CD14-positive monocyte (primary cell): ENCODE results near the gene CD300A. TPM values are rescaled to one million over a fixed set of nuclear protein-coding genes. Genes with fewer than 3 reads are reported as not detected.

Experiments used
- DNase-seq, 3 donors: peaks; one replicate each; pipeline ENCODE4 v3.0.0-alpha.2; 2011 to 2022
- H2AFZ ChIP-seq: 2 replicates; pipeline ENCODE4 v1.6.0; 2012; ENCODE audit warnings: mild to moderate bottlenecking, low read depth, low read length, inconsistent platforms; ENCODE audit not compliant: insufficient read depth, poor library complexity, severe bottlenecking
- H3K27ac ChIP-seq, 2 donors: 1 replicate in 1 of 2; 2 replicates in 1 of 2; pipeline ENCODE4 v1.5.1; 2012 to 2013; ENCODE audit warnings: low read length in 2 of 2, control low read depth in 1 of 2, inconsistent platforms in 1 of 2, low read depth in 1 of 2, mild to moderate bottlenecking in 1 of 2
- H3K27me3 ChIP-seq, 2 donors: one replicate each; pipeline versions ENCODE4 v1.6.0 to v1.6.1; 2011 to 2013; ENCODE audit warnings: low read length in 2 of 2; ENCODE audit not compliant: control insufficient read depth in 2 of 2, insufficient read depth in 2 of 2
- H3K36me3 ChIP-seq, 2 donors: replicated peaks in 1 of 2; 1 replicate in 1 of 2; 2 replicates in 1 of 2; pipeline versions ENCODE4 v1.5.1 to v1.6.1; 2012 to 2013; ENCODE audit warnings: low read length in 2 of 2, control low read depth in 1 of 2, inconsistent platforms in 1 of 2, mild to moderate bottlenecking in 1 of 2; ENCODE audit not compliant: insufficient read depth in 2 of 2, control insufficient read depth in 1 of 2
- H3K4me1 ChIP-seq, 2 donors: 1 replicate in 1 of 2; 2 replicates in 1 of 2; pipeline versions ENCODE4 v1.5.1 to v1.6.1; 2012 to 2013; ENCODE audit warnings: low read length in 2 of 2, control low read depth in 1 of 2, inconsistent platforms in 1 of 2, mild to moderate bottlenecking in 1 of 2, moderate library complexity in 1 of 2; ENCODE audit not compliant: insufficient read depth in 2 of 2, control insufficient read depth in 1 of 2
- H3K4me2 ChIP-seq: replicated peaks from 2 replicates; pipeline ENCODE3; 2012; ENCODE audit warnings: low read length, moderate library complexity, mild to moderate bottlenecking; ENCODE audit not compliant: poor library complexity, severe bottlenecking; ENCODE audit errors: extremely low read depth
- H3K4me3 ChIP-seq, 3 experiments: fragments of 200-600 bp in 1 of 3; sonication (generic) in 1 of 3; replicated peaks in 1 of 3; 1 replicate in 2 of 3; 2 replicates in 1 of 3; pipeline ENCODE4 v1.5.1; 2011 to 2013; ENCODE audit warnings: low read length in 3 of 3, mild to moderate bottlenecking in 3 of 3, control low read depth in 2 of 3, low read depth in 2 of 3, inconsistent platforms in 1 of 3, moderate library complexity in 1 of 3
- H3K79me2 ChIP-seq: 2 replicates; pipeline ENCODE4 v1.6.0; 2012; ENCODE audit warnings: mild to moderate bottlenecking, control low read depth, inconsistent platforms, low read length, moderate library complexity; ENCODE audit not compliant: insufficient read depth
- H3K9ac ChIP-seq: 2 replicates; pipeline ENCODE4 v1.6.0; 2017; ENCODE audit warnings: low read length, mild to moderate bottlenecking; ENCODE audit not compliant: insufficient read depth, poor library complexity, severe bottlenecking
- H3K9me3 ChIP-seq, 2 donors: replicated peaks in 1 of 2; 1 replicate in 1 of 2; 2 replicates in 1 of 2; pipeline versions ENCODE4 v1.5.1 to v1.6.1; 2012 to 2013; ENCODE audit warnings: low read length in 2 of 2, control low read depth in 1 of 2; ENCODE audit not compliant: control insufficient read depth in 1 of 2, insufficient read depth in 1 of 2
- H4K20me1 ChIP-seq: 2 replicates; pipeline ENCODE4 v1.6.0; 2012; ENCODE audit warnings: mild to moderate bottlenecking, low read length, control low read depth, moderate library complexity; ENCODE audit not compliant: insufficient read depth
- H3K27ac Mint-ChIP-seq, 7 donors: one replicate each; pipeline ENCODE4 v1.8.0; 2020; ENCODE audit warnings: mild to moderate bottlenecking in 7 of 7, mixed read lengths in 7 of 7, moderate library complexity in 6 of 7, inconsistent platforms in 2 of 7
- H3K27me3 Mint-ChIP-seq, 3 donors: one replicate each; pipeline ENCODE4 v1.8.0; 2021 to 2022; ENCODE audit warnings: low read depth in 3 of 3, mild to moderate bottlenecking in 3 of 3, mixed read lengths in 3 of 3, moderate library complexity in 3 of 3, inconsistent platforms in 1 of 3
- H3K36me3 Mint-ChIP-seq, 2 donors: one replicate each; pipeline ENCODE4 v1.8.0; 2020; ENCODE audit warnings: mixed read lengths in 2 of 2, inconsistent platforms in 1 of 2, mild to moderate bottlenecking in 1 of 2
- H3K4me1 Mint-ChIP-seq: one replicate; pipeline ENCODE4 v1.8.0; 2020; ENCODE audit warnings: mild to moderate bottlenecking, mixed read lengths
- H3K4me3 Mint-ChIP-seq, 2 donors: one replicate each; pipeline ENCODE4 v1.8.0; 2020; ENCODE audit warnings: mild to moderate bottlenecking in 2 of 2, mixed read lengths in 2 of 2, moderate library complexity in 1 of 2
- H3K9me3 Mint-ChIP-seq, 7 donors: one replicate each; pipeline ENCODE4 v1.8.0; 2020 to 2022; ENCODE audit warnings: mixed read lengths in 7 of 7, mild to moderate bottlenecking in 6 of 7, moderate library complexity in 6 of 7, inconsistent platforms in 2 of 7
- WGBS: methylation state at CpG from one replicate; pipeline ENCODE4 v1.1.5; 2013; ENCODE audit warnings: missing lambda C conversion rate; ENCODE audit not compliant: insufficient coverage; 5-methylcytosine and 5-hydroxymethylcytosine counted together
- intact Hi-C, 2 donors: fragments of 100-400 bp; cut with micrococcal nuclease; formaldehyde crosslinking; loops; one replicate each; pipeline versions ENCODE4 v1.15.0 to v1.15.1; 2023
- polyA plus RNA-seq, 3 donors: library from polyadenylated mRNA; depleted of rRNA in 1 of 3; unstranded in 2 of 3; stranded (reverse) in 1 of 3; fragments of 300-500 nt in 2 of 3; fragments of >200 nt in 1 of 3; fragmentation: Illumina TruSeq in 2 of 3; gene quantifications; 1 replicate in 2 of 3; 2 replicates in 1 of 3; pipeline ENCODE4 v1.2.3, GENCODE V29; 2012 to 2021
- TF ChIP-seq, protein P1 (sequence below): fragments of 200-600 bp; IDR thresholded peaks from one replicate; pipeline ENCODE4 v1.8.0; 2022; ENCODE audit warnings: antibody characterized with exemption, mild to moderate bottlenecking

CD300A gene
- polyA plus RNA-seq, 3 donors: 173 to 222 (median 212) TPM

DNA sequence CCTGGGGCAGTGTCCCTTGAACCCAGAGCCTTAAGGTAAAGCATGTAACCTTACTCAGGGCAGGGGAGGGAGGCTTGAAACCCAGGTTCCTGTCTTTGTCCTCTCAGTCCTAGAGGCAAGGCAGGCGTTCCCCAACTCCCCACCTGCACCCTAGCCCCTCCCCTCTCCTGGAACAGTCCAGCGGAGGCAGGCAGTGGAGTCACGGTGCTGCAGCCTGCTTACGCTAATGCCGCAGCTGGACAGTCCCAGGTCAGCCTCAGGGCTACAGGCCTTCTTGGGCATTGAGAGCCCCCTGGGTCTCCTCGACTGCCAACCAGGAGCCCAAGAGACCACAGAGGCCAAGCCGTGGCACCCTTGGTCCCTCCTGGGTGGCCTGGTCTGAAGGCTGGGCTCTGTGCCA lies 6.8 kb upstream of the CD300A start:
- H3K27ac Mint-ChIP-seq: peak overlapping the region in 1 of 7 donors; percentile 48
- H3K27ac ChIP-seq: no peak overlapping the region
- H3K4me1 Mint-ChIP-seq: peaks cover 12% of the 10 kb centered on the region
- no peaks in the 10 kb centered on the region for H3K9me3 ChIP-seq
- intact Hi-C loops: loop anchor here (5.0 kb wide), 1 partner anchor 33 kb away; no protein-coding TSS in a partner anchor
- H3K9me3 Mint-ChIP-seq: no peaks in the 10 kb centered on the region
- H3K36me3 ChIP-seq: no peaks in the 10 kb centered on the region
- TF ChIP-seq, protein P1, sequence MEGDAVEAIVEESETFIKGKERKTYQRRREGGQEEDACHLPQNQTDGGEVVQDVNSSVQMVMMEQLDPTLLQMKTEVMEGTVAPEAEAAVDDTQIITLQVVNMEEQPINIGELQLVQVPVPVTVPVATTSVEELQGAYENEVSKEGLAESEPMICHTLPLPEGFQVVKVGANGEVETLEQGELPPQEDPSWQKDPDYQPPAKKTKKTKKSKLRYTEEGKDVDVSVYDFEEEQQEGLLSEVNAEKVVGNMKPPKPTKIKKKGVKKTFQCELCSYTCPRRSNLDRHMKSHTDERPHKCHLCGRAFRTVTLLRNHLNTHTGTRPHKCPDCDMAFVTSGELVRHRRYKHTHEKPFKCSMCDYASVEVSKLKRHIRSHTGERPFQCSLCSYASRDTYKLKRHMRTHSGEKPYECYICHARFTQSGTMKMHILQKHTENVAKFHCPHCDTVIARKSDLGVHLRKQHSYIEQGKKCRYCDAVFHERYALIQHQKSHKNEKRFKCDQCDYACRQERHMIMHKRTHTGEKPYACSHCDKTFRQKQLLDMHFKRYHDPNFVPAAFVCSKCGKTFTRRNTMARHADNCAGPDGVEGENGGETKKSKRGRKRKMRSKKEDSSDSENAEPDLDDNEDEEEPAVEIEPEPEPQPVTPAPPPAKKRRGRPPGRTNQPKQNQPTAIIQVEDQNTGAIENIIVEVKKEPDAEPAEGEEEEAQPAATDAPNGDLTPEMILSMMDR: no peak
- H3K4me3 ChIP-seq: no peak overlapping the region
- H2AFZ ChIP-seq: no peak overlapping the region
- H3K27me3 ChIP-seq: no peaks in the 10 kb centered on the region
- no peaks in the 10 kb centered on the region for H3K79me2 ChIP-seq
- H3K4me1 ChIP-seq: peaks cover 45 to 51% of the 10 kb centered on the region in 2 donors
- DNase-seq: no peak
- 88% methylated on average over 7 of the region's 7 CpGs for WGBS
- no peak overlapping the region for H3K4me3 Mint-ChIP-seq
- H3K27me3 Mint-ChIP-seq: peaks cover 2 to 8% (median 2%) of the 10 kb centered on the region in 3 donors
- H3K4me2 ChIP-seq: no peak overlapping the region
- no peak overlapping the region for H3K9ac ChIP-seq
- H4K20me1 ChIP-seq: no peaks in the 10 kb centered on the region
- H3K36me3 Mint-ChIP-seq: peaks cover 0 to 2% of the 10 kb centered on the region in 2 donors

DNA sequence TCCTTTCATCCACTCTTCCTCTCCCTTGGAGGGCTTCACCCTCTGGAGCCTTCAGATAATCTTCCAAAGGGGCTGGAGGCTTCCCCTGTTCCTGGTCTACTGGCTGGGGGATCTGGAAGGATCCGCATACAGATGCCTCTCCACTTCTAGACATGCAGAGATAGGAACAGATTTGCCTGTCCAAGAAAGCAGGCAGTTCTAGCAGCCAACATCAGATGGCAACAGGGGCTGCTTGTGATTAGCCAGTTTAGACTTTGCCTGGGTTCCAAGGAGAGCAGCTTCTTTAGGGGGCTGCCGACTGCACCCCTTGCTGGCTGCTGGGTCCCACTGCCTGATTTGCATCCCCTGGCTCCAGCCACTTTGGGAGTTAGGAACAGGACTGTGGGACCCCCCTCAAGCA lies 6.2 kb upstream of the CD300A start:
- peaks cover 2 to 4% (median 2%) of the 10 kb centered on the region in 3 donors for H3K27me3 Mint-ChIP-seq
- no peak overlapping the region for H3K4me3 ChIP-seq
- H3K4me1 Mint-ChIP-seq: peaks cover 10% of the 10 kb centered on the region
- no peaks in the 10 kb centered on the region for H4K20me1 ChIP-seq
- no peaks in the 10 kb centered on the region for H3K79me2 ChIP-seq
- TF ChIP-seq, protein P1: no peak
- no peaks in the 10 kb centered on the region for H3K36me3 ChIP-seq
- H3K9me3 ChIP-seq: no peaks in the 10 kb centered on the region
- H3K9me3 Mint-ChIP-seq: no peaks in the 10 kb centered on the region
- WGBS: 90% methylated on average over 1 of the region's 2 CpGs
- peaks cover 0 to 2% of the 10 kb centered on the region in 2 donors for H3K36me3 Mint-ChIP-seq
- H3K27me3 ChIP-seq: no peaks in the 10 kb centered on the region
- H3K27ac ChIP-seq: no peak overlapping the region
- no peak overlapping the region for H3K4me2 ChIP-seq
- peaks cover 47 to 51% of the 10 kb centered on the region in 2 donors for H3K4me1 ChIP-seq
- no peak overlapping the region for H3K4me3 Mint-ChIP-seq
- no peak overlapping the region for H3K9ac ChIP-seq
- peak overlapping the region in 2 of 7 donors; percentile 15 to 57 for H3K27ac Mint-ChIP-seq
- DNase-seq: no peak
- intact Hi-C loops: no loop called here
- no peak overlapping the region for H2AFZ ChIP-seq
